Prostate gland (tissue), 2 donors: ENCODE measurements around the gene PLPP1. TPM values are rescaled to one million over a fixed set of nuclear protein-coding genes. Genes with fewer than 3 reads are reported as not detected.

Experiments
- DNase-seq: peaks from one replicate; pipeline ENCODE4 v3.0.0-alpha.2; 2019; ENCODE audit warnings: low spot score
- H3K27ac ChIP-seq, 2 donors: fragments of 200-600 bp; sonication (generic); 2 replicates each; pipeline ENCODE4 v1.5.1; 2017 to 2019
- H3K27me3 ChIP-seq: fragments of 200-600 bp; sonication (generic); replicated peaks from 2 replicates; pipeline ENCODE4 v1.5.1; 2019; ENCODE audit not compliant: insufficient read depth
- H3K36me3 ChIP-seq, 2 donors: fragments of 200-600 bp; sonication (generic); 1 replicate in 1 of 2; 2 replicates in 1 of 2; pipeline versions ENCODE4 v1.5.1 to v1.8.1; 2017 to 2019
- H3K4me1 ChIP-seq: fragments of 200-600 bp; sonication (generic); replicated peaks from 2 replicates; pipeline ENCODE4 v1.5.1; 2019
- H3K4me3 ChIP-seq, 2 donors: fragments of 200-600 bp; sonication (generic); 2 replicates each; pipeline ENCODE4 v1.5.1; 2017 to 2019
- H3K9me3 ChIP-seq: fragments of 200-600 bp; sonication (generic); 2 replicates; pipeline ENCODE4 v1.5.1; 2017
- CTCF ChIP-seq, 4 experiments: fragments of 200-600 bp in 2 of 4; fragments of 450-650 bp in 2 of 4; sonication (generic) in 2 of 4; IDR thresholded peaks; 1 replicate in 3 of 4; 2 replicates in 1 of 4; pipeline ENCODE4 v1.5.1; 2016 to 2019; ENCODE audit warnings: antibody characterized with exemption in 4 of 4, mild to moderate bottlenecking in 2 of 4, moderate library complexity in 2 of 4
- POLR2A ChIP-seq: fragments of 450-650 bp; IDR thresholded peaks from one replicate; pipeline ENCODE4 v1.6.1; 2016; ENCODE audit warnings: antibody characterized with exemption, mild to moderate bottlenecking
- POLR2AphosphoS5 ChIP-seq: sonication (generic); formaldehyde crosslinking; IDR thresholded peaks from one replicate; pipeline ENCODE4 v1.6.1; 2017; ENCODE audit warnings: antibody characterized with exemption
- WGBS: methylation state at CpG from one replicate; pipeline ENCODE4 v1.1.5; 2018; 5-methylcytosine and 5-hydroxymethylcytosine counted together
- intact Hi-C: fragments of 100-400 bp; cut with DNase I; formaldehyde crosslinking; loops from one replicate; pipeline ENCODE4 v1.14.2; 2022
- total RNA-seq, 2 donors: library from RNA; depleted of rRNA; stranded (reverse); fragments of >200 nt; gene quantifications; one replicate each; pipeline ENCODE4 v1.1.0, GENCODE V29; 2016

PLPP1 gene
- total RNA-seq, 2 donors from 2014 or later, result 823 to 5,059 TPM

- intact Hi-C loops, result no loop called here
- TF ChIP-seq CTCF (IDR thresholded peaks at IDR 0.05) (no peak), POLR2A (no peak), POLR2AphosphoS5 (no peak)
Measured at GRCh38 chr5:55485073-55485472, 49.7 kb downstream of the PLPP1 start.

GRCh38 chr5:55484531-55484930, 50.2 kb downstream of the PLPP1 start:
- H3K4me1 ChIP-seq, result peaks cover 8% of the 10 kb centered on the region
- no peaks in the 10 kb centered on the region for H3K27me3 ChIP-seq
- H3K36me3 ChIP-seq, result no peaks in the 10 kb centered on the region
- H3K4me3 ChIP-seq, result no peak overlapping the region
- intact Hi-C loops, result no loop called here
- H3K27ac ChIP-seq, result no peak overlapping the region
- TF ChIP-seq CTCF (IDR thresholded peaks at IDR 0.05) (no peak), POLR2A (no peak), POLR2AphosphoS5 (no peak)
- 96% methylated on average over 1 of the region's 1 CpG for WGBS
- DNase-seq, result no peak
- H3K9me3 ChIP-seq, result no peaks in the 10 kb centered on the region

More at GRCh38 chr5:55485073-55485472, 49.7 kb downstream of the PLPP1 start:
- 73% methylated on average over 3 of the region's 3 CpGs for WGBS
- Histone ChIP-seq H3K9me3 (no peaks in the 10 kb centered on the region), H3K4me3 (no peak overlapping the region), H3K36me3 (no peaks in the 10 kb centered on the region), H3K27me3 (no peaks in the 10 kb centered on the region), H3K4me1 (peaks cover 8% of the 10 kb centered on the region), H3K27ac (no peak overlapping the region)
- no peak for DNase-seq

DNA sequence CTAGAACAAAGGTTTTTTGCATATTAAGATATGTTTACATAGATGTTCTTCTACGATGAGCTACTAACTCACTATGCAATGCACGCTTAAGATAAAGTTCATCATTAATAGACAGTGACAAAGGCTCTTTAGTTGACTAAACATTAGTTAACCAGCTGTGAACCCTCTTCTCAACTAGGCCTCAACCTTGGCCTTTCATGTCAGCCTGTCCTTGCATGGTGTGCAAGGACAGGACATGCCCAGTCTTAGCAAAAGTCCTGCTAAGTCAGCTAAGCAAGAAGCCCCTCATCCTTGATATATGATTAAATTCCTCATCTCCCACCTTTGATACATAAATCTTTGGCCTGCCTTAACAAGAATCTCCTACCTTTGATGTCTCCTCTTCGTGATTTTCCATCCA, 50.9 kb downstream of the PLPP1 start:
- no peak for DNase-seq
- Histone ChIP-seq H3K36me3 (no peaks in the 10 kb centered on the region), H3K4me3 (no peak overlapping the region), H3K27ac (no peak overlapping the region), H3K4me1 (peaks cover 8% of the 10 kb centered on the region), H3K27me3 (no peaks in the 10 kb centered on the region), H3K9me3 (no peaks in the 10 kb centered on the region)
- TF ChIP-seq CTCF (IDR thresholded peaks at IDR 0.05), result no peak
- TF ChIP-seq POLR2AphosphoS5, result no peak
- no peak for TF ChIP-seq POLR2A
- WGBS, result 75% methylated on average over 3 of the region's 3 CpGs
- intact Hi-C loops, result loop anchor here (1.0 kb wide), 1 partner anchor 8 kb away; no protein-coding TSS in a partner anchor

DNA sequence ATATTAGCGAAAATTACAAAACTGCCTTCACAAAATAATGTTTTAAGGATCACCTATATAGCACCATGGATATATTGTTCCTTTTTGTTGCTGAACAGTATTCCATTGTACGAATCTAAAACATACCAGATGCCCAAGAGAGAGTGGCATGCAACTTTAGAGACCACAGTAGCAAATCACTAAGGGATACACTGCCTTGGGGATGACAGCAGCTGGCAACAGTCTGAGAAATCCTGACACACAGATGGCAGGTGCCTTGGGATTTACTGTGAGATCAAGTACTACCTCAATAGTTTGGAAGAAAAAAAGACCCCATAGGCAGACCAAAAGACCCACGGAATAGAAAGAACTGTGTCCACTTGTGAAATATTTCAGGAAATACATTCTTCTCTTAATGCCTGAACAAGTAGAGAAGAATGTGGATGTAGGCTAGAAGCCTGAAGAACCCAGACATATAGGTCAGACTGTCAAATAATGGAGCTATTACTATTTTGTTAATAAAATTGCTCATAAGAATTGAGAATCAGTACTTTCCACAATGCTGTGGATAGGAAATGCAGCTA, 53.4 kb downstream of the PLPP1 start:
- Histone ChIP-seq H3K4me3 (no peak overlapping the region), H3K36me3 (no peaks in the 10 kb centered on the region), H3K4me1 (peaks cover 10% of the 10 kb centered on the region), H3K9me3 (no peaks in the 10 kb centered on the region), H3K27me3 (no peaks in the 10 kb centered on the region), H3K27ac (no peak overlapping the region)
- TF ChIP-seq POLR2A (no peak), CTCF (IDR thresholded peaks at IDR 0.05) (no peak), POLR2AphosphoS5 (no peak)
- intact Hi-C loops, result no loop called here
- DNase-seq, result no peak
- WGBS, result 84% methylated on average over 3 of the region's 3 CpGs

- Histone ChIP-seq H3K27me3 (no peaks in the 10 kb centered on the region), H3K9me3 (no peaks in the 10 kb centered on the region), H3K4me1 (peaks cover 10% of the 10 kb centered on the region), H3K36me3 (no peaks in the 10 kb centered on the region), H3K4me3 (no peak overlapping the region), H3K27ac (no peak overlapping the region)
- DNase-seq, result no peak
- intact Hi-C loops, result no loop called here
- WGBS, result 75% methylated on average over 3 of the region's 3 CpGs
- TF ChIP-seq POLR2AphosphoS5, result no peak
- no peak for TF ChIP-seq POLR2A
- TF ChIP-seq CTCF (IDR thresholded peaks at IDR 0.05), result no peak
Measured at GRCh38 chr5:55480781-55481180, 54.0 kb downstream of the PLPP1 start.
